Suprapubic skin (tissue), 3 donors: ENCODE measurements around the gene MAP3K1.

Experiments
- CTCF ChIP-seq, 2 donors: fragments of 200-600 bp in 1 of 2; fragments of 450-650 bp in 1 of 2; sonication (generic) in 1 of 2; IDR thresholded peaks; one replicate each; pipeline ENCODE4 v1.5.1; 2016 to 2019; ENCODE audit warnings: antibody characterized with exemption in 2 of 2, mild to moderate bottlenecking in 1 of 2, moderate library complexity in 1 of 2
- EP300 ChIP-seq: sonication (generic); formaldehyde crosslinking; IDR thresholded peaks from one replicate; pipeline ENCODE4 v1.6.1; 2017; ENCODE audit warnings: antibody characterized with exemption

- TF ChIP-seq EP300 = no peak
- no peak for TF ChIP-seq CTCF (IDR thresholded peaks at IDR 0.05)
These were observed 22.6 kb downstream of the MAP3K1 start for GRCh38 chr5:56837956-56838355.
